ENCODE data around the gene GRM8.

The GRM8 gene

DNA sequence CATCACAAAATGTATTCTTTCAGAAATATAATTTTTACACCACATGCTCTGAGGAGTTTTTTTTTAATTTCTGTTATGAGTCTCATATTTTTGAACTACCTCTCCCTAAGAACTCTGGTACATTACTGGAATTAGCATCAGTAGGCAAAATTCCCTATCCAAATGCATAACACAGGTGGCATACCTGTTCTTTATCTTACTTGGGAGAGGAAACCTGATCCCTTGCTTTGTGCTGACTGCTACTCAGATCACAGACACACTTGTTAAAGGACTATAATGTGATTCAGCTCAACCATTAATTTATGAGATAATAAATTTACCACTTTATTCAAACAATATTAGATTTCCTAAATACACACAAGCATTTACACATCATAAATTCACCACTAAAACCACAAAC, 617.2 kb downstream of the GRM8 start:
- DNase-seq: no peak

DNA sequence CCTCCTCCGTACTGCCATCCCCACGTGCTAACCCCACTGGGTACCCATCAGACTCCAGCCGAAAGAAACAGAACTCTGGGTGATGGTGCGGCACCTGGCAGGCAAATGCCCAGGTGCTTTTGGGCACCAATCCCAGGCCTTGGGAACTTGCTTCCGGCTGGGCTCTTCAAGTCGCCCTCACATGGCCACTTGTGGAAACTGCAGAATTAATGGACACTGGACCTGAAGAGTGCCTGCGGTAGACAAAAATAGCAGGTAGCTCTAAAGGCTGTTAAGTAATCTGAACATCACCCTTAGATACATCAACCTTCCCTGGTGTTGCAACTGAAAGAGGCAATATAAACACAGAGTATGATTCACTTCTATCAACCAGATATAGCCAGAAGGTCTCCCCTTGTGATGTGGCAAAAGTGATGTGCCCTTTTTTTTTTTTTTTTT, 644.4 kb downstream of the GRM8 start:
- DNase-seq: no peak

DNA sequence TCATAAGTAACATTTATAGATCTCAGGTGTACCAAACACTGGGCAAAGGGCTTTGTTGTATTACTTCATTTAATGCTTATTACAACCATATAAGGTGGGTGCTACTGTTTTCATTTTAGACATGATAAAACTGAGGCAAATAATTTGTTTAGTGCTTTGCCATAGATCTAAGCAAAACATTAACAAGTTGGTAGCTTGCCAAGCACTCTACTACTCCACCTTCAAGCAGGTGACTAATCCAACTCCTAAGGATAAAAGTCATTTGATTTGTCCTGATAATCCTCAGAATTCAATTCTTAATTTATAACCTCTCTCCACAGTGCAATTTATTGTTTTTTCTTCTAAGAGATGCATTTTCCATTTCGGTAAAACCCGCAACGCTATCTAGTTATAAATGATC, 646.4 kb downstream of the GRM8 start:
- DNase-seq: no peak

DNA sequence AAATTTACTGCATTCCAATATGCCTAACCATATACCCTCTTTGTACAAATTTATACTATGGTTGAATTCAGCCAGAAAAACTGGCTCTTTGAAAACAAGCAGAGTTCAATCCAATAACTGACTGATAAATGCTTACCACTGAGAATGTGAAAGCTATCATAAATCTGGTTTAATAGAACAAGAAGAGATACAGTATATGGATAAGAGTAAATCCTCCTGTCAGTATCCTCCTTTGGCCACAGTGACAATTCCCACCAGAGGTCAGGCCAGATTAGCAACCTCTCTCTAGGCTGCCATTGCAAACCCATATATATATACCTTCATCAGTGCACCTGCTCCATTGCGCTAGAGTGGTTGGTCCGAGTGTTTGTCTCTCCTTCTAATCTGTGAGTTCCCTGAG, 647.2 kb downstream of the GRM8 start:
- no peak for DNase-seq

DNA sequence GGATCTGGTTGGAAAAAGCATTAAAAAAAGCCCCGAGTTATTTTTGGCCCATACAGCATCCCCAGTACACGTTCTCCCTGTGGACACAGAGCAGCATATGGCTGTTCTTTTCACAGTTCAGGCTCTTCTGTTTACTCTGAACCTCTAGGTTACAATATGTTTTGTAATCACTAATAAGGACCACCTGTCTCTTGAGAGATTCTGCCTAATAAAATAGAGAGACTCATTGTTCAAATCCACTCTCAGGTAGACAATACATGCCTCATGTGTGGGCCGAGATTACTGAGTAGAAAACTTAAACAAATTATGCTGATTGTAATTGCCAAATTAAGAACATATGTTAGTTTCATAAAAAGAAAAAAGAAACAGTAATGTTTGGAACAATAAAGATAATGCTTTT, 647.7 kb downstream of the GRM8 start:
- no peak for DNase-seq

DNA sequence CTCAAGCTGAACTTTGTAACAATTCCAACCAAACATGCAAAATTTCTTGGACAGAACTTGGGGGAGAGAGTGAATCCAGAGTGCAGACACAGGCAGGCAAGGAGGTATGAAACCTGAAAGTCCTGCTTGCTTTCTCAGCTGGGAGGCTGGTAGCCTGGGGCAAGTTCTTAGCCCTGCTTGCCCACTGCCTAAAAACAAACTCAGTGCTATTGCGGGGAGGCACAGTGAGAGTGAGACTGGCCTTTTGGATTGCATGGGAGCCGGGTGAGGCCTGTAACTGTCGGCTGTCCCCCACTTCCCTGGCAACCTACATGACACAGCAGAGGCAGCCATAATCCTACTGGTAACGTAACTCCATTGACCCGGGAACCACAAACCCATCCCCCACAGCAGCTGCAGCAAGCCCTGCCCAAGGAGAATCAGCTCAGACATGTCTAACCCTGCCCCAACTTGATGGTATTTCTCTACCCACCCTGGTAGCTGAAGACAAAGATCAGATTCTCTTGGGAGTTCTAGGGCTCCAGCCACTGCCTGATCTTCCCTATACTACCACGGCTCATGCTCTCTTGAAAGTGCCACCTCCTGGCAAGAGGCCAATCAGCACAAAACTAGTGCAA, 663.6 kb downstream of the GRM8 start:
- DNase-seq: no peak

DNA sequence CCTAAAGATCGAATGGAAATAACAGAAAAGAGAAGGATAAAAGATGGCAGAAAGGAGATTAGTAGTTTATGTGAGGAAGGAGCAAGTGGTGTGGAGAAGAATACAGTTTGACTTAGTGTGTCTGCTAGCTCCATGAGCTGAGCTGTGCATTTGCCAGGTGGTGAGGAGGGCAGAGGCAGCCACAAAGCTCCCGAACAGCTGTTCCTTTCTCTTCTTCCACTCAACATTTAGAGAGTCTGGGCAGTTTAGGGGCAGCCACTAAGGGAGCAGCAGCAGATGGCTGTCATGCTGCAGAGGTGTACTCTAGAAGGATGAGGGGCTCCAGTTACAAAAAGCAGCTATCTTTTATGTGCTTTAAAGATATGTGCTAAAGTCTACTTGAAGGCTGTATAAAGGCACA, 674.4 kb downstream of the GRM8 start:
- DNase-seq: no peak

DNA sequence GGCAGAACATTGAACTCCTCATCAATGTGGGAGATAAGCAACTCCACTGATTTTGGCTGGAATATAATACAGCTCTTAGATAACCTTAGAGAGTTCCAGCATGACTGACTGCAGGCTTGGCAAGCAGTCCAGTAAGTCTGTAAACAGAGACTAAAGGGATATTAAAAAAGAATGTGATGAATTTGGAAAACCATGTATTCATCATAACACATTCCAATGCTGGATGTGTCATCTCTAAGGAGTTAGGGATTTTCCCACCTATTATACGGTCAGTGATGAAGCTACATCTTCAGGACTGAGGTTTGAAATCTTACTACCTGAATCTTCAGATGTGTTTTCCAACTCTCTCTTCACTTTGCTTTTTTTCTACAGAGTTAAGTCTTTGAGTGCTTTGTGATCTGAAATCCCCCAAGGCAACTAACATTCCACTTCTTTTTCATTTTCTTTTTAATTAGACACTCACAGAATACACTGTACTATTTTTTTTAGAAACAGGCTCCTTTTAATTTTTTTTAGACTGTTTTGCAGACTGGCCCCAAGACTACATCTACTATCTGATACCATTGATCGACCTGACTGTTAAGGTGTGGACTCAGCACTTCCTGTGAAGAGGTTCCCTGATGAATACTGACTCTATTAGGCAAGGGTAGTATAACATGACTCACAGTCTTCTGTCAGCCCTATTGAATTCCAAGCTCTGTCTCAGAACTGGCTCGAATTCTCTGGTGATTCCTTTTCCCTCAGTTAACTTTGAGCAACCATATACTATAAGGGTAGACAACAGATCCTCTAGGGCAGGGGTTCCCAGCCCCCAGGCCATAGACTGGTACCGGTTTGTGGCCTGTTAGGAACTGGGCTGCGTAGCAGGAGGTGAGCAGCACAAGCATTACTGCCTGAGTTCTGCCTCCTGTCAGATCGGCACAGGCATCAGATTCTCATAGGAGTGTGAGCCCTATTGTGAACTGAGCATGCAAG, 678.2 kb downstream of the GRM8 start:
- DNase-seq: no peak

DNA sequence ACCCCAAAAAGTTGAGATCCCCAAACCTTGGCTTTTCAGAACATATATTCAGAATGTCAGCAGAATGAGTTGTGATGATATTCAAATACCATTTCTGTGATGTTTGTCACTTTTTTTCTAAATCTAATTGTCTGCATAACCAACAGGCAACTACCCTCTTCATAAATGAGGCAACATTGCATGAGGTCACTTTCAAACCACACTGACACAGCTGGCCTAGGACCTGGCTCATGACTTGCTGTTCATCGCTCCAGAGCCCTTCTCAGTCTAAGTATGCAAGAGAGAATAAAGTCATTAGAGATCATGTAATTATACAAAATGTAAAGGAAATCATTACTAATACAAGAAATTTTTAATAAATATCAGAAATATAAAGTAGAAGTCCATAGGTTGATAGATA, 681.9 kb downstream of the GRM8 start:
- DNase-seq: no peak

DNA sequence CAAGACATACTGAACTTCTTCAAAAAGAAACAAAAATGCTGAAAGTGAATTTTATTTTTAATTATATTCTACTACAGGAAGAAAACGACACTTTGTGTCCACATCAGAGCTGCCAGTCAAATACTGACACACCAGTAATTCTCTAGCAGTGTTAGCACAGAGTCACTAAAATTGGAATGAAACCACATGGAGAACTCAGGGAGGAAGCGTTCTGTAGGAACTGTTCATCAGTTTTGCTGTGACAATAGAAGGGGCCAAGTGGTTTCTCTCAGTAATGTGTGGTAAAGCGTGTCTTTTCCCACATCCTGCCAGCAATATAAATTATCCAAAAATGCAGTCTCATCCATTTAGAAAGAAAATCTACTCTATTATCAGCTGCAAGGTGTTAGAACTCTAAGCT, 683.3 kb downstream of the GRM8 start:
- DNase-seq: no peak

DNA sequence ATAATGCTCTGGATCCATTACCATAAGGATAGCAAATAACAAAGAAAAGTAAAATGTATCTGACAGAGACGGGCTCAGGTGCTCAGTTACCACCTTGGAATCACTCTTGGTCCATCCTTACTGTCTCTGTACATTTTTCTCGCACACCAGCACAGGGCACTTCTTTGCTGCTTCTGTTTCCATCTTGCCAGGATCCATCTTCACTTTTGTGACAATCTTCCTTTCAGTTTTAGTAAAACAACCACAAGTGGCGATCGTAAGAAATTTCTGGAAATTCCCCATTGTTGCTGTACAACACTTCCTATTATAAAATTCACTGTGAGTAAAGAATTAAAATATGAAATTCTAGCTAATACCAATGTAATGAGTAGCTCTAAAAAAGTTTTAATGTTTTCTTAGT, 695.5 kb downstream of the GRM8 start:
- no peak for DNase-seq

DNA sequence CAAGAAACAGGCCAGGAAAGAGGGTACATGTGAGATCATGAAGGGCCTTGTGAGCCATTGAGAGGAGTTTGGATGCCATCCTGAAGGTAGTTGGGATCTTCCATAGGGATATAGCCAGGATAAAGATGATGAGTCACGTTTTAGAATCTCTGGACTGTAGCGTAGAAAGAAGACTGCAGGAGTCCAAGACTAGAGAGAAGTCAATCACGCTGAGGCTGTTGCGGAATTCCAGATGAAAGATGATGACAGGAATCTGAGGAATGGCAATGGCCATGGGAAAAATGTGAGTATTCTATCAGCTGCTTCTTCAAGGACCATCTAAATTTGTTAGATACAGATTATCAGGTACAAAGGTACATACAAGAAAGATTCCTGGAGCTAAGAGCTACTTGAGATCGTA, 711.3 kb downstream of the GRM8 start:
- DNase-seq: no peak

DNA sequence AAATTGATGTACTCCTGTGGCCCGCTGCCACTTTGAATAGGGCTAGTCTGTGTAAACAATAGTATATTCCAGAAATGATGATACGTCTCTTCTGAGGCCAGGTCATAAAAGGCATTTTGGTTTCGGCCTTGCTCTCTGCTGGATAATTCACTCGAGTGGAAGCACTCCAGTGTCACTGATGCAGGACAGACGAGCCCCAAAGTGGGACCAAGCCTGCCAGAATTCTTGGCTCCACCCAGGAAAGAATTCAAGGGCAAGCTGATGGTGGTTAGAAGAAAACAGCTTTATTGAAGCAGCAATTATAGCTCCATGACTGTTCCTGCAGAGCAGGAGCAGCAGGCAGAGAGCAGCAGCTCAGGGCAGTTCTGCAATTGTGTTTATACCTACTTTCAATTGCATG, 717.6 kb downstream of the GRM8 start:
- no peak for DNase-seq

DNA sequence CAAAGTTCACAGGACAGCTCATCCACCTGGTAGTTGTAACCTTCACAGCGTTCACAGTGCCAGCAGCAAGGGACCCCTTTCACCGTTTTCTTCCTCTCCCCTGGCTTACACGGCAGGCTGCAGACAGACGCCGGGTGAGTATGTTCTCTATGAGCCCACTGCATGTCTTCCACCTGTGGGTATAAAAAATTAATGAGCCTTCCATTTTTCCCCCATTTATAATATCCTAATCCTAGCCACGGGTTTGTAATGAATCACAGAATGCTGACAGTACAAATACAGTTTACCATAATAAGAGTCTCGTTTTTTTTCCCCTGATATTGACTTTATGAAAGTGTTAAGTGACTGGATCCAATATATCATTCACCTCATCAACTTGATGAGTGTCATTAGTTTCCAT, 719.0 kb downstream of the GRM8 start:
- no peak for DNase-seq

DNA sequence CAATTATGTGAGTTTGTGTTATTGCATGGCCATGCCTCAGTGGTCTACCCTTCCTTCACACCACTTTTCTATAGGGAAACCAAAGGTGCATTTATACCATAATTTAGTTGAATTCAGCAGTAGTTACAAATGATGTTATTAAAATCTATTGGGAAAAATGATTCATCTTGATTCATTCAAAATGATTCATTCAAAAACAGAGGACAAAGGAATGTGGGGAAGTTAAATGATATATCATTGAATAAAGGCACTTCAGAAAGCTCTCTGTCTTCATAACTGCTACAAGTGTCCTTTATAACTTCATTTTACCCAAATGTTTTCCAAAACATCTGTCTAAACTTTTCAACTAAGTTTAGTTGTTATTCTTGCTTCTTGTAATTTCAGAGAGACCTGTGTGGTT, 722.9 kb downstream of the GRM8 start:
- DNase-seq: no peak

DNA sequence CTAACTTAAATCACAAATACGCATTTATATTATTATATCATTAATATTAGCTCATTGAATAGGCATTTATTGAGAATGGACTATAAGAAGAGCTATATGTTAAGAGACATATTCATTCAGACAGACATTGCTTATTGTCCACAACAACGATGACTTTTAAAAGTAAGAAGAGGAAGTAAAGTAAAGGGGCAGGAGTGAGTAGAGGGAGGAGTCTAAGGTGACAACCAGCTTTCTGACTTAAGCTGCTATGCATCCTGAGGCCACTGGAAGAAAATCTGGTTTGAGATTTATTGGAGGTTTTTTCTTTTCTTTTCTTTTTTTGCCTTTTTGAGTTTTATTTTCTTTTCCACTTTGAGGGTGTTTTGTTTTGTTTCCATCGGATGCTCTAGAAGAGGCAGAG, 723.5 kb downstream of the GRM8 start:
- no peak for DNase-seq

DNA sequence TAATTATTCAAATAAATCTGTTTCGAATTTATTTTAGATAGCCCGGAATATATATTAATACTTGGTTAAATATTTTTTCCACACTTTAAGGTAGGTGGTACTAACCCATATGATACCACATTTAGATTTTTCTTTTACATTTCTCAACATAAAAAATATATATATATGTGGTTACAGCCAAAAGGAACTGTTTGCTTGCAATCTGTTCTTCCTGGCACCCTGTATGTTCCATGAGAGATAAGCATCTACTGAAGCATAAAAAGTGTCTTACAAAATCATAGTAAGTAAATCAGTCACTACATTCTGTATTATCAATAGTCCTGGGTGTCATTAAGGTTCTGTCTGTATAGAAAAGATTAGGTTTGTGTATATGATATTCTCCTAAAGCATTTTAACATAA, 726.8 kb downstream of the GRM8 start:
- no peak for DNase-seq

DNA sequence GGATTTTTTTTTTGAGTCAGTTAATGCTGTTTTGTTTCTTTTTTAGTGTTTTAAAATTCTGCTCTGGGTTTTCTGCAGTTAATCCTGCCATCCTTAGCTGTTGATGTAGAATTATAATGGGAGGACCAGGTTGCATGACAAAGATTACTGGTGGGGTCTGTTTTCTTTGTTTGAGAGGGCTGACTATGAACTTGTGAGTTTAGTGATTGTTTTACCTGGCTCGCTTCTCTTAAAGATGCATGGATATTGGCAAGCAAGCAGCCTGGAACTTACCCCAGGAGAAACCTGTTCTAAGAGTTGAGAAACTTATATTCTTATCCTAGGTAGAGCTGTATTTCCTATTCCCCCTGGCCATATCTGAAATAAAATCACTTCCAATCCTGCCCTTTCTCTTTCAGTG, 727.8 kb downstream of the GRM8 start:
- DNase-seq: no peak

DNA sequence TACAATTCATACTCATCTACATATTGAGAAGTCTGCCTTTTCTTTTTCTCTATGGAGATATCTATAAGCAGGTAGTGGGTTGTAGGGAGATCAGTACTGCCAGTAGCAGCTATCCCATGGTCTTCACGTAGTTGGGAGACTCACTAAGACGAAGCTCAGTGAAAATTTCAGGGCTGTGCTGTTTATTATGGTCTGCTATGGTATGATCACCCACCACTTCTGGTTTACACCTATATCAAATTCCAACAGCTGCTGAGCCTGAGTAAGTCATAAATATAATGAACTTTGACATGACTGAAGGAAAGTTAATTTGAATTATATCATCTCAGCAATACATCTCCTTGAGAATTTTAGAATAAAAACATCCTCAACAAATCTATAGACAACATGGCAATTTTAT, 741.7 kb downstream of the GRM8 start:
- no peak for DNase-seq

DNA sequence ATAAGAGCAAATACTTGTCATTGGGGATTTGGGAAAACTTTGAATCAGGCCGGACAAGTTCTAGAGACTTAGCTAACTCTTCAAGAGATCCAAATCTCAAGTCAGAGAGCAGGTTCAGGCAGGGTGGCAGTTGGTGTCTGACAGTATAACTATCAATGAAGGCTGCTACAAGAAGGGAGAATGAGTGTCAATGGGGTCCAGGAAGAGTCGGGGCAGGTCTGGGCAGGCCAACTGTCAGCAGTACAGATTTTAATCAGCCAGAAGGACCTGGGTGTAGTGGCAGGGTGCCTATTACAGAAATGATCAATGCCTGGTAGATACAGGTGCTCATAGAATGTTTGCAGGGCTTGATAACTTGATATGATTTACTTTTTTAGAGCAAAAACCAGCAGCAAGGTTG, 751.1 kb downstream of the GRM8 start:
- DNase-seq: no peak

DNA sequence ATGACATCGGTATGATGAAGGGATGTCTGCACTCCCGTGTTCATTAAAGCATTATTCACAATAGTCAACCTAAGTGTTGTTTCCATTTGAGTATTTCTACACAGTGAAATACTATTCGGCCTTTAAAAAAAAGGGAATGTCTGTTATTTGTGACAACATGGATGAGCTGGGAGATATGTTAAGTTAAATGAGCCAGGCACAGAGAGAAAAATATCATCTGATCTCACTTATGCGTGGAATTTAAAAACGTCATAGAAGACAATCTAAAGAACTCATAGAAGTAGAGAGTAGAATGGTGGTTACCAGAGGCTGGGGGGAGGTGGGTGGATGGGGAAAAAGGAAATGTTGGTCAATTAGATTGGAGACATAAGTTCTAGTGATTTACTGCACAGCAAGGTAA, 753.3 kb downstream of the GRM8 start:
- DNase-seq: no peak

DNA sequence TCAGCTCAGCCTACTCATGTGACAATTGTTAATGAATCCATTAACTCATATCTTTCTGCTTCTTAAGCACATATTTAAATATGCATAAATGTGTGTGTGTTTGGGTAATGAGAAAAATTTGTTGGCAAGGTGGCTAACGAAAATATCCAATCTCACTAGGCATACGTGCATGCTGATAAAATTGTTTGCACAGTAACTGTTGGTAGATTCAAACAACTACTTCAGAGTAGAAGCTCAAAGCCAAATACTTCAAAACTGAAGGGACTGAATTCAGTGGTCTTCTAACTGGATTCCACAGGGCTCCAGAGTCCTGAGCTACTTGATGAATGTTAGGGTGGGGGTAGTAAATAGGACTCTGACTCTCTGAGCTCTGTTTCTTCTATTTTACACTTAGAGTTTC, 757.0 kb downstream of the GRM8 start:
- no peak for DNase-seq

DNA sequence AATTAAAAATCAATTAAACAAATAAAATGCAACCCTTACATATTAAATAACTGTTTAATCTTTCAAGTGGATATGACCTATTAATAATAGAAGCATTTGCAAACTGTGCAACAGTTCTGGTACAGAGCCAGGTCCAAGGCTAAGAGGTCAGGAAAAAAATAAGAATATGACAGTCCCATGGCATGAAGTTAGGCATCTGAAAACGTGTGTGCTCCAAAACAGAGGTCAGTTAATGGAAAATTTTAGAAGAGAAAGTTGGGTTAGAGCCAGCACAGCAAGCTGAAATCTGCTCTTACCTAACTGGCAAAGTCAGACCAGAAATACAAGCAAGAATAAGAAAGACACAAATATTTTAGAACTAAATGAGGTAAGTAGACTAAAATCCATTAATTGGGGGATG, 757.7 kb downstream of the GRM8 start:
- no peak for DNase-seq

DNA sequence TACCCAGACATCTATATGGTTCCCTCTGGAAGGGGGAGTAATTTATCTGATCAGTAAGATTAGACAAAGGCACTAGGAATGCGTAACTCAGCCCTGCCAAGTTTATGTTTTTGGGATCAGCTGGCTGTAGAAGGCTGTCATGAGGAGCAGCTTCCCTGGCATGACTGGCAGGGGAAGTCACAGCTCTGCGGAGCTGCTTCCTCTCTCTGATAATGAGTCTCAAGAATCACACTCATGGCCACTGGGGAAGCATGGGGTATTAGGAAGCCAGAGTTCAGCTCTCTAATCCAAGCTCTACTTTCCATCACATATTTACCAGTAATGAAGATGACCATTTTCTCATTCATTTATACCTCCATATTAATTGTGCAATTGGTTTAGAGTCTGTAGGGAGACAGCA, 758.9 kb downstream of the GRM8 start:
- no peak for DNase-seq

DNA sequence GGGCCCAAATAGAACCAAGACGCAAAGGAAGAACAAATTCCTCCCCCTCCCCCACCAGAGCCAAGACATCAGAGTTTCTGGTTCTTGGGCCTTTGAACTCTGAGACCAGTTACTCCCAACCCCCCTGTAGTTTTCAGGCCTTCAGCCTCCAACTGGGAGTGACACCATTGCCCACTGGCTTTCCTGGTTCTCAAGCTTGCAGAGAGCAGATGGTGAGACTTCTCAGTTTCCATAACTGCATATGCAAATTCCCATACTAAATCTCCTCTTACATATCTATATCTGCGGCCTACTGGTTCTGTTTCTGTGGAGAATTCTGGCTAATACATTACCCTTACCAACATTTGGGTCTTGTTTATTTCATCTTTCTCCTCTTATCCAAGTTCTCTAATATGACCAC, 762.9 kb downstream of the GRM8 start:
- DNase-seq: no peak
